Suppressor macrophage treated with lipopolysaccharide for 1 hour (primary cell): ENCODE measurements around the gene HLA-A.
"Not testable (repeated sequence)": the region's sequence is repeated elsewhere in the genome, so short reads cannot be mapped to it uniquely, and the experiment has no call there.

ENCODE experiments used
- DNase-seq, 3 donors: peaks; one replicate each; pipeline ENCODE4 v3.0.0-alpha.2; 2020 to 2022

The HLA-A gene

GRCh38 chr6:29942275-29943052 lies at the start of gene HLA-A:
TSS of gene HLA-A (plus strand) at chr6:29942532. CDS start at chr6:29942554, 22 bp downstream.
- DNase-seq: peak; percentile 96 to 98 (median 98)

- peak in 1 of 3 donors; percentile 16 for DNase-seq
These were observed 49.6 kb upstream of the HLA-A start for GRCh38 chr6:29892696-29893095.

GRCh38 chr6:29899281-29899680 lies 43.1 kb upstream of the HLA-A start:
- no peak for DNase-seq

GRCh38 chr6:29905286-29905685 lies 37.0 kb upstream of the HLA-A start:
- DNase-seq: no peak

GRCh38 chr6:29907637-29908340 lies 34.5 kb upstream of the HLA-A start:
- no peak for DNase-seq

- no peak for DNase-seq
These were observed 34.0 kb upstream of the HLA-A start for GRCh38 chr6:29908341-29908662.

- DNase-seq: no peak
These were observed 33.6 kb upstream of the HLA-A start for GRCh38 chr6:29908710-29909109.

GRCh38 chr6:29909985-29910384 lies 32.3 kb upstream of the HLA-A start:
- DNase-seq: peak; percentile 71 to 90 (median 88)

- no peak for DNase-seq
These were observed 29.5 kb upstream of the HLA-A start for GRCh38 chr6:29912840-29913239.

- peak in 1 of 3 donors; percentile 13 for DNase-seq
These were observed 25.6 kb upstream of the HLA-A start for GRCh38 chr6:29916741-29917140.

- peak in 2 of 3 donors; percentile 22 to 33 for DNase-seq
These were observed 24.5 kb upstream of the HLA-A start for GRCh38 chr6:29917857-29918256.

GRCh38 chr6:29919506-29920445 lies 22.6 kb upstream of the HLA-A start:
- DNase-seq: peak; percentile 44 to 71 (median 66)

- peak; percentile 44 to 46 (median 45) for DNase-seq
These were observed 18.0 kb upstream of the HLA-A start for GRCh38 chr6:29924287-29924686.

- DNase-seq: peak in 1 of 3 donors; percentile 19
These were observed 17.6 kb upstream of the HLA-A start for GRCh38 chr6:29924731-29925130.

GRCh38 chr6:29925321-29925720 lies 17.0 kb upstream of the HLA-A start:
- peak in 2 of 3 donors; percentile 51 to 66 for DNase-seq

- DNase-seq: peak in 2 of 3 donors; percentile 35 to 41
These were observed 16.5 kb upstream of the HLA-A start for GRCh38 chr6:29925727-29926412.

GRCh38 chr6:29926413-29927274 lies 15.7 kb upstream of the HLA-A start:
- DNase-seq: peak; percentile 84 to 92 (median 85)

GRCh38 chr6:29927275-29927569 lies 15.1 kb upstream of the HLA-A start:
- no peak for DNase-seq

- DNase-seq: peak in 1 of 3 donors; percentile 13
These were observed 14.4 kb upstream of the HLA-A start for GRCh38 chr6:29927841-29928388.

GRCh38 chr6:29930047-29930446 lies 12.3 kb upstream of the HLA-A start:
- not testable (repeated sequence) for DNase-seq

GRCh38 chr6:29933955-29934354 lies 8.4 kb upstream of the HLA-A start:
- DNase-seq: no peak
